Fibroblast of lung (primary cell): ENCODE results near the gene CLK1. TPM values are rescaled to one million over a fixed set of nuclear protein-coding genes. Genes with fewer than 3 reads are reported as not detected.

ENCODE experiments used
- DNase-seq, 2 donors: peaks; one replicate each; pipeline versions ENCODE4 v3.0.0 to v3.0.0-alpha.2; 2010; ENCODE audit warnings: low read depth in 2 of 2
- H2AFZ ChIP-seq: 2 replicates; pipeline ENCODE4 v1.5.1; 2012; ENCODE audit warnings: low read length, control low read depth, inconsistent platforms
- H3K27ac ChIP-seq: 2 replicates; pipeline ENCODE4 v1.5.1; 2011; ENCODE audit warnings: low read length, control low read depth; ENCODE audit not compliant: insufficient read depth
- H3K27me3 ChIP-seq: 2 replicates; pipeline ENCODE4 v1.5.1; 2011; ENCODE audit warnings: mild to moderate bottlenecking, low read length; ENCODE audit not compliant: control insufficient read depth, insufficient read depth
- H3K36me3 ChIP-seq: 2 replicates; pipeline ENCODE4 v1.5.1; 2011; ENCODE audit warnings: low read length; ENCODE audit not compliant: control insufficient read depth, insufficient read depth
- H3K4me1 ChIP-seq: 2 replicates; pipeline ENCODE4 v1.5.1; 2011; ENCODE audit warnings: low read length; ENCODE audit not compliant: control insufficient read depth, insufficient read depth; ENCODE audit errors: extremely low read depth
- H3K4me2 ChIP-seq: 2 replicates; pipeline ENCODE4 v1.5.1; 2011; ENCODE audit warnings: low read length, control low read depth; ENCODE audit not compliant: insufficient read depth; ENCODE audit errors: extremely low read depth
- H3K4me3 ChIP-seq, 4 experiments: fragments of 200-600 bp in 1 of 4; sonication (generic) in 1 of 4; replicated peaks in 1 of 4; 2 replicates each; pipeline ENCODE4 v1.5.1; 2011 to 2016; ENCODE audit warnings: low read length in 4 of 4, low read depth in 3 of 4, mild to moderate bottlenecking in 3 of 4, control low read depth in 2 of 4, inconsistent platforms in 1 of 4, mixed read lengths in 1 of 4; ENCODE audit not compliant: insufficient read depth in 1 of 4; ENCODE audit errors: control extremely low read depth in 1 of 4
- H3K79me2 ChIP-seq: 2 replicates; pipeline ENCODE4 v1.5.1; 2012; ENCODE audit warnings: mild to moderate bottlenecking, low read length, inconsistent platforms; ENCODE audit not compliant: control insufficient read depth, insufficient read depth
- H3K9ac ChIP-seq: 2 replicates; pipeline ENCODE4 v1.5.1; 2011; ENCODE audit warnings: mild to moderate bottlenecking, low read length, control low read depth; ENCODE audit not compliant: insufficient read depth
- H3K9me3 ChIP-seq: 2 replicates; pipeline ENCODE4 v1.5.1; 2012; ENCODE audit warnings: low read depth, low read length; ENCODE audit not compliant: control insufficient read depth, insufficient read depth
- H4K20me1 ChIP-seq: 2 replicates; pipeline ENCODE4 v1.5.1; 2011; ENCODE audit warnings: low read length; ENCODE audit not compliant: control insufficient read depth, insufficient read depth; ENCODE audit errors: extremely low read depth
- EZH2 ChIP-seq: IDR thresholded peaks from 2 replicates; pipeline ENCODE4 v1.5.1; 2012; ENCODE audit warnings: low read length, control low read depth, mild to moderate bottlenecking; ENCODE audit errors: missing control alignments
- polyA plus RNA-seq, 2 donors: library from polyadenylated mRNA; depleted of rRNA in 1 of 2; stranded (reverse) in 1 of 2; unstranded in 1 of 2; fragments of >200 nt; gene quantifications; 2 replicates each; pipeline ENCODE4 v1.2.1, GENCODE V29; 2011 to 2012; ENCODE audit warnings: missing spikeins in 1 of 2
- total RNA-seq: library from RNA; depleted of rRNA; stranded (reverse); fragments of >200 nt; gene quantifications from 2 replicates; pipeline ENCODE4 v1.2.1, GENCODE V29; 2014
- TF ChIP-seq, protein P1 (sequence below), 2 donors: IDR thresholded peaks in 1 of 2; conservative IDR thresholded peaks in 1 of 2; 1 replicate in 1 of 2; 2 replicates in 1 of 2; pipeline ENCODE4 v1.5.1; 2011 to 2012; ENCODE audit warnings: low read length in 2 of 2, control low read depth in 1 of 2, inconsistent platforms in 1 of 2, low read depth in 1 of 2, mild to moderate bottlenecking in 1 of 2

The CLK1 gene
- total and polyA plus RNA-seq, 2 donors (not counting 1 experiment from before 2014, with no cell fraction given): 68.5 to 104 TPM

DNA sequence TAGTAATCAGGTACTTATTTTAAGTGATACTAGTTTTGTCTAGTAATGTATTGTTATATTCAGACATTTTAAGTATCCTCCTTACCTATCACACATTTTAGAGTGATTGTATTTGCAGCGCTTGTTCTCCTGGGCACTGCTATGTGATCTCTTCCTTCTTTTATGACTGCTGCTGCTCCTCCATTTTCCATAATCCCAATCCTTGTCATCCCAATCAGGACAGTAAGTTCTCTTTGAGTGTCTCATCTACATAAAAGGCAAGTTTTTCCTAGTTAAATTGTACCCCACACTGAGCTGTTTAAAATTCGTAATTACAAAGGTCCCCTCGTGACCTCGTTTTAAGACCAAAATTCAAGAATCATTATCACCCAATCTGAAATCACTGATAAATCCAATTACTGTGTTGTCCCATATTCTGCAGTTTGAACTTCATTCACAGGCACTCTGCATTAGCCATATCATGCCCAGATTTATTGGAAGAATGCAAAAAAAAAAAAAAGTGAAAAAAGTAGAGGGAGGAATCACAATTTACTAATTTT lies 2.8 kb downstream of the CLK1 start:
- DNase-seq: no peak
- Histone ChIP-seq H3K36me3 (peaks cover 15% of the 10 kb centered on the region), H3K79me2 (peaks cover 78% of the 10 kb centered on the region), H3K4me3 (peak overlapping the region; percentile 93 to 100 (median 100)), H4K20me1 (peaks cover 11% of the 10 kb centered on the region), H3K27me3 (no peaks in the 10 kb centered on the region), H3K4me2 (peak overlapping the region; percentile 79), H3K4me1 (peaks cover 7% of the 10 kb centered on the region), H3K9me3 (no peaks in the 10 kb centered on the region), H3K27ac (no peak overlapping the region), H2AFZ (no peak overlapping the region), H3K9ac (no peak overlapping the region)
- no peak for TF ChIP-seq EZH2
- TF ChIP-seq, protein P1, sequence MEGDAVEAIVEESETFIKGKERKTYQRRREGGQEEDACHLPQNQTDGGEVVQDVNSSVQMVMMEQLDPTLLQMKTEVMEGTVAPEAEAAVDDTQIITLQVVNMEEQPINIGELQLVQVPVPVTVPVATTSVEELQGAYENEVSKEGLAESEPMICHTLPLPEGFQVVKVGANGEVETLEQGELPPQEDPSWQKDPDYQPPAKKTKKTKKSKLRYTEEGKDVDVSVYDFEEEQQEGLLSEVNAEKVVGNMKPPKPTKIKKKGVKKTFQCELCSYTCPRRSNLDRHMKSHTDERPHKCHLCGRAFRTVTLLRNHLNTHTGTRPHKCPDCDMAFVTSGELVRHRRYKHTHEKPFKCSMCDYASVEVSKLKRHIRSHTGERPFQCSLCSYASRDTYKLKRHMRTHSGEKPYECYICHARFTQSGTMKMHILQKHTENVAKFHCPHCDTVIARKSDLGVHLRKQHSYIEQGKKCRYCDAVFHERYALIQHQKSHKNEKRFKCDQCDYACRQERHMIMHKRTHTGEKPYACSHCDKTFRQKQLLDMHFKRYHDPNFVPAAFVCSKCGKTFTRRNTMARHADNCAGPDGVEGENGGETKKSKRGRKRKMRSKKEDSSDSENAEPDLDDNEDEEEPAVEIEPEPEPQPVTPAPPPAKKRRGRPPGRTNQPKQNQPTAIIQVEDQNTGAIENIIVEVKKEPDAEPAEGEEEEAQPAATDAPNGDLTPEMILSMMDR (conservative IDR thresholded peaks at IDR 0.05 in 1 of 2, IDR thresholded peaks at IDR 0.05 in 1 of 2; ENCODE audit: low read depth in 1 of 2, low read length in 2 of 2): no peak

DNA sequence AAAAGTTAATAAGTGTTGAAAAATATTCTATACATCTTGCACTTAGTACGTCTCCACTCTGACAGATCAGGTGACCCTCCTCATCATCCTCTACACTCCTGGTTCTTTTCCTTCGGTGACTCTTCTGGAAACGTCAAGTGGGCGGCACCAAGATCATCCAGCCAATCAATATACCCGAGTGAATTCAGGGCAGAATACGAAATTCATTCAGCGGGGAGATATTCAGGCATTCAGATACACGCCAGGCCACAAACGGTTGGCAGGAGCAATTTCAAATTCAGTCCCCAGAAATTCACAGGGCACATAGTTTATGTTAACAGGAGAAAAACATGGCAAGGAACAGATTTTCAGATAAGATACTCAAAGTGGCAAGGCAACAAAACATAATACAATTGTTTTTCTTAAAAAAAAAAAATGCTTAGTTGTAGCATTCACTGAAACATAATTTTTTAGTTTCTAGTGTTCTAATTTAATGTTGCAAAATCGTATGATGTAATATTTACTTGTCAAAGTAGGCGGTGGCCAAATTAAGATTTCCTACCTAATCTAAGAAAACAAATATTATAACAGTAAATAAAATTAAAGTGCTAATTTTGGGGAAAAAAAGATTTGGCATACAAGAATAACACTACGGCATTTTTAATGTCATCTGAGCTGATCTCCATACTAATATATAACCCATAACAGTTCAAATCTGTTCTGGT lies 4.2 kb downstream of the CLK1 start:
- DNase-seq: peak; percentile 37 to 43
- Histone ChIP-seq H3K4me1 (peaks cover 7% of the 10 kb centered on the region), H2AFZ (no peak overlapping the region), H3K4me2 (peak overlapping the region; percentile 79), H3K9ac (no peak overlapping the region), H3K4me3 (peak overlapping the region; percentile 93 to 100 (median 100)), H3K79me2 (peaks cover 80% of the 10 kb centered on the region), H3K27ac (no peak overlapping the region), H4K20me1 (peaks cover 11% of the 10 kb centered on the region), H3K27me3 (no peaks in the 10 kb centered on the region), H3K9me3 (no peaks in the 10 kb centered on the region), H3K36me3 (peaks cover 17% of the 10 kb centered on the region)
- TF ChIP-seq, protein P1 (conservative IDR thresholded peaks at IDR 0.05 in 1 of 2, IDR thresholded peaks at IDR 0.05 in 1 of 2; ENCODE audit: low read depth in 1 of 2, low read length in 2 of 2): no peak
- TF ChIP-seq EZH2: no peak

DNA sequence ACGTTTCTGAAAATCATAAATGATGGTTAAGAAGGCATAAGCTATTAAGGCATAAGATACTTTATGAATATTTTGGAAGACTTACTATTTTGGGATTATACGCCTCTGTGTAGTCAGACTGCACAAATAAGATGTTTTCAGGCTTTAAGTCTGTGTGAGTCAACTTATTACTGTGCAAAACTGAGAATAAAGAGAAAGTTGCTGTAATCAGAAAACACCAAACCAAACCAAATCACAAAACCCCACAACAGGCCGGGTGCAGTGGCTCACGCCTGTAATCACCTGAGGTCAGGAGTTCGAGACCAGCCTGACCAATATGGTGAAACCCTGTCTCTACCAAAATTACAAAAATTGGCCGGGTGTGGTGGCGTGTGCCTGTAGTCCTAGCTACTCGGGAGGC lies 7.7 kb downstream of the CLK1 start:
- H3K79me2 ChIP-seq: peaks cover 55% of the 10 kb centered on the region
- peaks cover 6% of the 10 kb centered on the region for H4K20me1 ChIP-seq
- H3K4me1 ChIP-seq: peaks cover 4% of the 10 kb centered on the region
- H3K4me2 ChIP-seq: no peak overlapping the region
- no peak overlapping the region for H3K27ac ChIP-seq
- no peak overlapping the region for H3K4me3 ChIP-seq
- TF ChIP-seq, protein P1 (conservative IDR thresholded peaks at IDR 0.05 in 1 of 2, IDR thresholded peaks at IDR 0.05 in 1 of 2; ENCODE audit: low read depth in 1 of 2, low read length in 2 of 2): no peak
- no peak for TF ChIP-seq EZH2
- no peak overlapping the region for H2AFZ ChIP-seq
- H3K9me3 ChIP-seq: no peaks in the 10 kb centered on the region
- no peak for DNase-seq
- peaks cover 24% of the 10 kb centered on the region for H3K36me3 ChIP-seq
- no peak overlapping the region for H3K9ac ChIP-seq
- H3K27me3 ChIP-seq: no peaks in the 10 kb centered on the region
